PC-9 (cell line): ENCODE data around the gene E2F3.

Source experiments
- CTCF ChIP-seq: fragments of 200-600 bp; sonication (generic); conservative IDR thresholded peaks from 2 replicates; pipeline ENCODE4 v1.6.1; 2017; ENCODE audit warnings: mixed run types, antibody characterized with exemption, mild to moderate bottlenecking, moderate library complexity
- EZH2 ChIP-seq: fragments of 200-600 bp; sonication (generic); IDR thresholded peaks from 2 replicates; pipeline ENCODE4 v1.8.0; 2017; ENCODE audit warnings: antibody characterized with exemption, low read depth

- TF ChIP-seq CTCF: no peak
- TF ChIP-seq EZH2: no peak
Observed at GRCh38 chr6:20483887-20484497, 82.3 kb downstream of the E2F3 start.
